ENCODE data around the gene SLAMF9. TPM values are rescaled to one million over a fixed set of nuclear protein-coding genes. Genes with fewer than 3 reads are reported as not detected.
A peak's percentile ranks its signal among the peaks of the same experiment; 100 is the strongest.

SLAMF9 gene
- total RNA-seq, 1 experiment from 2014 or later: not detected

- DNase-seq (ENCODE audit: low spot score): no peak
- POLR2A ChIA-PET: interaction anchor here (1.3 kb wide), 1 partner anchor 8 kb away, joined by 3 read pairs; the partner anchor contains the start of gene IGSF9
- H3K27ac Mint-ChIP-seq: no peak overlapping the region
These were observed 16.8 kb downstream of the SLAMF9 start for GRCh38 chr1:159937054-159937750.

DNA sequence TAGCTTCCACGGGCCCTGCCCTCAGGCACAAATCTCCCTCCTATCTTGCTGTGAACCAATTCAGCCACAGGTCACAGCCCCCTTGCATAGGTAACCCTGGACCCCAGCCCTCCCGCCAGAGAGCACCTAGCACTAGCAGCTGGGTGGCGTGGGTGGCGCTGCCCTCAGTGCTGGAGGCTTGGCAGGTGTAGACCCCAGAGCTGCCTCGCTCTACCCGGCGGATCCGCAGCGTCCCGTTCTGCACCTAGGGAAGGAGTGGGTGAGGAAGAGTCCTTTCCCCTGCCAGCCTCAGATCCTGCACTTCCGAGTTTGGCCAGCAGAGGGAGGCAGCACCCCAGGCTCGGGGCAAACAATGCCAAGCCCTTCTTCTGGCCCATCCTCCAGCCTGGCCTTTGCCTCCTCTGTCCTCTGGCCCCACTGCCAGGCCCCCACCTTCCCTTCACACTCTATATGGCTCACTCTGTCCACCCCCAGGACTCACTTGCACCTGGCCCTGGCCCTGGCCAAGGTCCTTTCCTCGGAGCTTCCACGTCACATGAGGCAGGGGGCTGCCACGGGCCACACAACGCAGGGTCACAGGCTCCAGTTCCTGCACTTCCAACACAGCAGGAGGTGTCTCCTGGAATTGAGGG is 17.6 kb downstream of the SLAMF9 start:
- Mint-ChIP-seq H3K4me1 (peaks cover 28% of the 10 kb centered on the region), H3K4me3 (no peak overlapping the region), H3K27ac (no peak overlapping the region), H3K27me3 (ENCODE audit: low read depth) (no peaks in the 10 kb centered on the region), H3K9me3 (no peaks in the 10 kb centered on the region), H3K36me3 (peaks cover 21% of the 10 kb centered on the region)
- CTCF ChIA-PET: interaction anchor here (1.0 to 10.6 kb wide), 10 partner anchors 10 to 145 kb away, joined by 3 to 202 read pairs (median 4); partner anchors contain the start of genes CFAP45, KCNJ9 and TAGLN2
- POLR2A ChIA-PET: interaction anchor here (1.3 kb wide), 1 partner anchor 9 kb away, joined by 3 read pairs; the partner anchor contains the start of gene IGSF9
- DNase-seq (ENCODE audit: low spot score): peak; percentile 94
- ATAC-seq: peak; percentile 80
- TF ChIP-seq ZNF423 (CRISPR knock-in tag; IDR thresholded peaks at IDR 0.05) (no peak), SMAD4 (CRISPR knock-in tag; IDR thresholded peaks at IDR 0.05) (no peak), E2F4 (CRISPR knock-in tag; IDR thresholded peaks at IDR 0.05; ENCODE audit: borderline replicate concordance, low read depth) (no peak), FOXJ3 (CRISPR knock-in tag; IDR thresholded peaks at IDR 0.05; ENCODE audit: borderline replicate concordance) (no peak), ATF2 (CRISPR knock-in tag; IDR thresholded peaks at IDR 0.05; ENCODE audit: borderline replicate concordance, low read depth) (no peak), CBFB (CRISPR knock-in tag; IDR thresholded peaks at IDR 0.05; ENCODE audit: low read depth) (no peak), NR1H2 (CRISPR knock-in tag; IDR thresholded peaks at IDR 0.05) (no peak), CTCF (IDR thresholded peaks at IDR 0.05) (peak; percentile 97)
- TF ChIP-seq, protein P1, sequence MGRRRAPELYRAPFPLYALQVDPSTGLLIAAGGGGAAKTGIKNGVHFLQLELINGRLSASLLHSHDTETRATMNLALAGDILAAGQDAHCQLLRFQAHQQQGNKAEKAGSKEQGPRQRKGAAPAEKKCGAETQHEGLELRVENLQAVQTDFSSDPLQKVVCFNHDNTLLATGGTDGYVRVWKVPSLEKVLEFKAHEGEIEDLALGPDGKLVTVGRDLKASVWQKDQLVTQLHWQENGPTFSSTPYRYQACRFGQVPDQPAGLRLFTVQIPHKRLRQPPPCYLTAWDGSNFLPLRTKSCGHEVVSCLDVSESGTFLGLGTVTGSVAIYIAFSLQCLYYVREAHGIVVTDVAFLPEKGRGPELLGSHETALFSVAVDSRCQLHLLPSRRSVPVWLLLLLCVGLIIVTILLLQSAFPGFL (CRISPR knock-in tag; IDR thresholded peaks at IDR 0.05; ENCODE audit: borderline replicate concordance): no peak
- TF ChIP-seq, protein P2, sequence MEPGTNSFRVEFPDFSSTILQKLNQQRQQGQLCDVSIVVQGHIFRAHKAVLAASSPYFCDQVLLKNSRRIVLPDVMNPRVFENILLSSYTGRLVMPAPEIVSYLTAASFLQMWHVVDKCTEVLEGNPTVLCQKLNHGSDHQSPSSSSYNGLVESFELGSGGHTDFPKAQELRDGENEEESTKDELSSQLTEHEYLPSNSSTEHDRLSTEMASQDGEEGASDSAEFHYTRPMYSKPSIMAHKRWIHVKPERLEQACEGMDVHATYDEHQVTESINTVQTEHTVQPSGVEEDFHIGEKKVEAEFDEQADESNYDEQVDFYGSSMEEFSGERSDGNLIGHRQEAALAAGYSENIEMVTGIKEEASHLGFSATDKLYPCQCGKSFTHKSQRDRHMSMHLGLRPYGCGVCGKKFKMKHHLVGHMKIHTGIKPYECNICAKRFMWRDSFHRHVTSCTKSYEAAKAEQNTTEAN (CRISPR knock-in tag; IDR thresholded peaks at IDR 0.05): no peak
- TF ChIP-seq, protein P3, sequence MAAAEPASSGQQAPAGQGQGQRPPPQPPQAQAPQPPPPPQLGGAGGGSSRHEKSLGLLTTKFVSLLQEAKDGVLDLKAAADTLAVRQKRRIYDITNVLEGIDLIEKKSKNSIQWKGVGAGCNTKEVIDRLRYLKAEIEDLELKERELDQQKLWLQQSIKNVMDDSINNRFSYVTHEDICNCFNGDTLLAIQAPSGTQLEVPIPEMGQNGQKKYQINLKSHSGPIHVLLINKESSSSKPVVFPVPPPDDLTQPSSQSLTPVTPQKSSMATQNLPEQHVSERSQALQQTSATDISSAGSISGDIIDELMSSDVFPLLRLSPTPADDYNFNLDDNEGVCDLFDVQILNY (CRISPR knock-in tag; IDR thresholded peaks at IDR 0.05): no peak

More at GRCh38 chr1:159937054-159937750, 16.8 kb downstream of the SLAMF9 start:
- CTCF ChIA-PET: interaction anchor here (0.6 to 10.6 kb wide), 11 partner anchors 9 to 148 kb away, joined by 3 to 202 read pairs (median 4); partner anchors contain the start of genes CFAP45, KCNJ9 and TAGLN2
- Mint-ChIP-seq H3K27me3 (ENCODE audit: low read depth) (no peaks in the 10 kb centered on the region), H3K9me3 (no peaks in the 10 kb centered on the region), H3K4me1 (peaks cover 34% of the 10 kb centered on the region), H3K4me3 (no peak overlapping the region), H3K36me3 (peaks cover 19% of the 10 kb centered on the region)
- TF ChIP-seq SOX15 (CRISPR knock-in tag; IDR thresholded peaks at IDR 0.05) (no peak), NR1H2 (CRISPR knock-in tag; IDR thresholded peaks at IDR 0.05) (no peak), CTCF (IDR thresholded peaks at IDR 0.05) (no peak), RELA (CRISPR knock-in tag; IDR thresholded peaks at IDR 0.05; ENCODE audit: borderline replicate concordance) (no peak), NR3C1 (CRISPR knock-in tag; conservative IDR thresholded peaks at IDR 0.05; ENCODE audit: low read depth) (no peak)
- TF ChIP-seq, protein P4, sequence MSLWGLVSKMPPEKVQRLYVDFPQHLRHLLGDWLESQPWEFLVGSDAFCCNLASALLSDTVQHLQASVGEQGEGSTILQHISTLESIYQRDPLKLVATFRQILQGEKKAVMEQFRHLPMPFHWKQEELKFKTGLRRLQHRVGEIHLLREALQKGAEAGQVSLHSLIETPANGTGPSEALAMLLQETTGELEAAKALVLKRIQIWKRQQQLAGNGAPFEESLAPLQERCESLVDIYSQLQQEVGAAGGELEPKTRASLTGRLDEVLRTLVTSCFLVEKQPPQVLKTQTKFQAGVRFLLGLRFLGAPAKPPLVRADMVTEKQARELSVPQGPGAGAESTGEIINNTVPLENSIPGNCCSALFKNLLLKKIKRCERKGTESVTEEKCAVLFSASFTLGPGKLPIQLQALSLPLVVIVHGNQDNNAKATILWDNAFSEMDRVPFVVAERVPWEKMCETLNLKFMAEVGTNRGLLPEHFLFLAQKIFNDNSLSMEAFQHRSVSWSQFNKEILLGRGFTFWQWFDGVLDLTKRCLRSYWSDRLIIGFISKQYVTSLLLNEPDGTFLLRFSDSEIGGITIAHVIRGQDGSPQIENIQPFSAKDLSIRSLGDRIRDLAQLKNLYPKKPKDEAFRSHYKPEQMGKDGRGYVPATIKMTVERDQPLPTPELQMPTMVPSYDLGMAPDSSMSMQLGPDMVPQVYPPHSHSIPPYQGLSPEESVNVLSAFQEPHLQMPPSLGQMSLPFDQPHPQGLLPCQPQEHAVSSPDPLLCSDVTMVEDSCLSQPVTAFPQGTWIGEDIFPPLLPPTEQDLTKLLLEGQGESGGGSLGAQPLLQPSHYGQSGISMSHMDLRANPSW (CRISPR knock-in tag; conservative IDR thresholded peaks at IDR 0.05; ENCODE audit: low read depth): no peak
- ATAC-seq: peak; percentile 7
